Epidermal melanocyte (primary cell): ENCODE results near the gene SKAP1.

ENCODE experiments used
- DNase-seq: peaks from one replicate; pipeline ENCODE4 v3.0.0; 2011; ENCODE audit warnings: low spot score; ENCODE audit not compliant: insufficient read length

The SKAP1 gene

DNA sequence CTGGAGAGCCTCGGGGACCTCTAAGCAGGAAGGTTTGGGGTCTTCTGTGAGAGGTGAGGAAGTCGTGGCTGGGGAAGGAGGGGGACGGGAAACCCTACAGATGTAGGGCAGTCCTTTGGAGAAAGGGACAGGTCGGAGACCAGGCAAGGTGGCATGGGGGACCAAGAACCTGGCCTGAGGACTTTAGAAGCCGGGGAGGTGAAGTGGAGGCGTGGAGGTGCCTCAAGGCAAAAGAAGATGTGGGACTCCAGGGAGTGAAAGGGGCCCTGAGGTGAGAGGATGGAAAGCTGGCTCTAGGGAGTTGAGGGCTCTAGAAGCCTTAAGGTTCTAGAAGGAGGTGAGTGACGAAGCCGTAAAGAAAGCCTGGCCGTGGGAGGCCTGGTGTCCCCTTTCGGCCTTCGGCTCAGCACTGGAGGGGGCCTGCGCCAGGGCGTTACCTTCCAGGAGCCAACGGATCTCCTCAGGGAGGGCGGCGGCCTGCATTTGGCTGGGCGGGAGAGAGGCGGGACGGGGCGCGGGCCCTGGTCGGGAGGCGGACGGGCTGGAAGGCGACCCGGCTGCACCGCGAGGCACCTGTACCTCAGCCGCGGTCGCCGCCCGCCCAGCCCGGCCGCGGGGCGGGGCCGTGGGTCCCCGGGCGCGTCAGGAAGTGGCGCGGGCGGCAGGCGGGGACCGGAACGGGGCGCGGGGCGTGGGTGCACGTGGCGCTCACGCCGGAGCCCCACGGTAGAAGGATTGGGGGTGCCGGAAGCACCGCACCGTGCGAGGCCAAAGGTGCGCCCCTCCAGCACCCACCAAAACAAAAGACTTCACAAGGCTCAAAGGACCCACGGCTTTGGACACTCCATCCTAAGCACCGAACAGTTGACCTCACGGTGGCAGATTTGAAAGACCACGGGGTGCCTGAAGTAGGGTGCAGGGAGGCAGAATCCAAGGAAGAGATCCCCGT lies at the start of gene SKAP1:
Gene SKAP1, minus strand, starts transcription at position 577 of the 949 bp plus-strand sequence.
- no peak for DNase-seq

DNA sequence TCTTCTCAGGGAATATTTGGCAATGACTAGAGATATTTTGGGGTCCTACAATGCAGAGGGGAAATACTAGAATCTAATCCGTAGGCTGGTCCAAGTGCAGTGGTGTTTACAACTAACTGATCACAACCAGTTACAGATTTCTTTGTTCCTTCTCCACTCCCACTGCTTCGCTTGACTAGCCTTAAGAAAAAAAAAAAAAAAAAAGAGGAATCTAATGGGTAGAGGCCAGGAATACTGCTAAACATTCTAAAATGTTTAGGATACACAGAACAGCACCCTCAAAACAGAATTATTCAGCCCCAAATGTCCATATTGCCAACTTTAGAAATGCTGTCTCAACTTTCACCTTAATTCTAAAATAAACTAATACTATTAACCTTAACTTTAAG lies 49.0 kb upstream of the SKAP1 start:
- DNase-seq, result no peak

DNA sequence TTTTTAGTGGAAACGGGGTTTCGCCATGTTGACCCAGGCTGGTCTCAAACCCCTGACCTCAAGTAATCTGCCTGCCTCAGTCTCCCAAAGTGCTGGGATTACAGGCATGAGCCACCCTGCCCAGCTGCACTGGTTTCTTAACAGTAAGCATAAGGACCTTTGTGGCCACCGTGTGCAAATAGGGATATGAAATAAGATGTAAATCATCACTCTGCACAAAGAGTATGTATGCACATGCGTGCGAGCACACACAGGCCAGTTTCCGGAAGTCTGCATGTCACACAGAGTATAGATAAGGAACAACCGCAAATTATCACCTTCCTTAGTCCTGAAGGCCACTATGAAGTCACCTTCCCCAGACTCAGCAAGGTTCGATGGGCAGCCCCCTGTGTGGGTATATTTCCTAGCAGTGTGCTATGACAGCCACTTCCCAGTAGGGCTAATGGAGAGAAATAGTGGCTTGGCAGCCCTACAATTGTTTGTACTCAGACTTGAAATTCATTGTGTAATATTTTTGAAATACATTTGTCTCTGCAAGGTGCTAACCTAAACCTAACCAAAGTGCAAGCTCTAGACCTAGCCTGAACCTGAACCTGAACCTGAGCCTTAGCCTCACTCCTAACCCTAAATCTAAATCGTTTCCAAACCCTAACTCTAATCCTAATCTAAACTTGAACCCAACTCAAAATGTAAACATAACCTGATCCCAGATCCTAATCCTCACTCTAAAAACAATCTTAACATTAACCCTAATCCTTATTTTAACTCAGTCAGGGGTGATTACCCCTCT lies 48.4 kb upstream of the SKAP1 start:
- no peak for DNase-seq

DNA sequence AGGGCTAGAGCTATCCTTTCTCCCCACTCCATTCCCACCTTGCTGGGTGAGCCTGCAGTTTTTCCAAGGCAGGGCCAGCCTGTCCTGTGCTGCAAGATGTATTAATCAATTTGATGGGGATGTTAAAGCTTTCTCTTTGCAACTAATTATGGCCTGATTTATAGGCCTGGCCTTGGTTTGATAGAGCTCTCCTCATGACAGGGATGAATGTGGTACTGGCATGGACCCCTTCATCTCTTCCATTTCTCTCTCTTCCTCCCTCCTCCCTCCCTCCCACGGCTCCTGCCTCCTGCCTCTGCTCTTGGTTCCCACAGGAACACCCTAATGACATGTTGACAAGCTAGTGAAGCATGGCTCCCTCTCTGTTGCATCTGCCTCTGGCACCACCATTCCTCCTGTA lies 47.2 kb upstream of the SKAP1 start:
- DNase-seq, result no peak

DNA sequence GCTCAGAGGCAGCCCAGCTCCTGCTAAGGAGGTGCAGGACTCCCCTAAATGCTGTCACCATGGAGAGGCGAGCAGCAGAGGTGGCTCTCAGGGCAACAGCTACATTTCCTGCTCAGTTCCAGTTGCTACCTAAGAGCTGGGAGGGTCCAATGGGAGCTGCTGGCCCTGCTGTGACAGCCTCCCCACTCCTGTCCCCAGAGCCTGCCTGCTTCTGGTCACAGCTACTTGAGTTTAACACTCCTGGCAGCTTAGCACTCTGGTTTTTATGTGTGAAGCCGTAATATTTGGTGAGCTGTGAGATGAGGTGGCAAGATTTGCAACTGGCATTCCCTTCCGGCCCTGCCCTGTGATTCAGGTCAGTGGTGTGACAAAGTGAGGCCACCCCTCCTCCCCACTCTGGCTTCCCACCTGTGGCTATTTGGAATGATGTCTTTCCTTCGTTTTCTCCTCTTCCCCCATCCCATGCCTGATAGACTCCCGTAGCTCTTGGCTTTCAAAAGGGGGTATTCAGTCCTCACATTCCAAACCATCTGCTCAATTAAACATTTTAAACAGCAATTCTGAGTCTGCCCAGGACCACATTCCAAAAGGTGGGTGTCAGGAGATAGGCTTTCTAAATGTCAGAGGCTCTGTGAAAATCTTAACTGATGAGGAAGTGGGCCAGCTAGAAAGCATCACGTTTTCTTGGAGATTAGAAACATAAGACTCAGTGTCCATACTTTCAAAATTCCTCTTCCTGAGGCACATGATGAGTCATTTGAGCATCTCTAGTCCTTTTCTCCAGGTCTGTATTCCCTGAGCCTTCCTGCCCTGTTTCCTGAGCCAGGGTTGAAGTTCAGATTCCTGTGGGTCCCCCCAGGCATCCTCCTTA lies 42.6 kb upstream of the SKAP1 start:
- DNase-seq, result no peak

DNA sequence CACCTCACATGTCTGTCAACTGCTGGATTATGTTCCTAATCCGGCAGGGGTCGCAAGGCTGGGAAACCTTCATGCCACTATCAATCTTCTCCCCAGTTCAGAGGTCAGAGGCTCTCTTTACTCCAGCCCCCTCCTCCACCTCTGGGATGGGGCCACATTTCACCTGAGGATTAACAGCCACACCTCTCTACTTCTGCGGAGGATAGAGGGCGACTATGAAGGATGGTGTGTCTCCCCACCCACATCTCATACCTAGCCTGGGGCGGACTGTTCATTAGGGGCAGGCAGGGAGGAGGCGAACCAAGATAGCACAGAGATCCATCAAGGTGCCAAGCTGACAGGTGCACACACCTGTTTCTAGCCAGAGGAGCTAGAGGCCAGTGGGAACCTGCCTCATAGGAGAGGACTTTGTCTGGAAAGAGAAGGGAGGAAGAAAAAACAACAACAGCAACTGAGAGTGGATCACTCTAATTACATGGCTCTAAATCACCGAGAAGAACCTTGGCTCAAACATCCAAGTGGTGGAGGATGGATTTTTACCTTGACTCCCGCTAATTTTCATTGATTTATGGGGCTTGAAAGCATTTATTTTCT lies 41.9 kb upstream of the SKAP1 start:
- DNase-seq, result no peak

DNA sequence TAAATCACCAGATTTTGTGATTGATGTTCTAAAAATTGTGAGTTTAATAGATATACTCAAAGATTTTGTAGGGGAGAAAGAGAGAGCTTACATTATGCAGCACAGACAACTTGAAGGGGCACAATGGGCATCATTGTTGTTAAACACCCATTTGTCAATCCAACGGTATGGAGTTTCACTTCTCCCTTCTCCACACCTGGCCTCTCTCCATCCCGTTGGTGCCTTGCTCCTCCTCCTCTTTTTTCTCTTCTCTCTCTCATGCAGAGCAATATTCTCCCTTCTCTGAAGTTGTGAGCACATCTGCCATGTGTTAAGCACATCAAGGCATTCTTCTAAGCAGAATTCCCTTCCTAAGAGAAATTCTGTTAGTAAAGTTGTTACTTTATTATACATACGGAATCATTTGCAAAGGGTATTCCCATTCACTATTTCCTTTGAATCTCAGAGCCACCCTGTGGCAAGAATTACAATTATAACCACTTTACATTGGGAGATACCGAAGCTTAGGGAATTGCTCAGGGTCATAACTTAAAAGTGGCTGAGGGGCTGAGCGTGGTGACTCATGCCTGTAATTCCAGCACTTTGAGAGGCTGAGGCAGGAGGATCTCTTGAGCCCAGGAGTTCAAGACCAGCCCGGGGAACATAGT lies 40.5 kb upstream of the SKAP1 start:
- DNase-seq, result no peak

DNA sequence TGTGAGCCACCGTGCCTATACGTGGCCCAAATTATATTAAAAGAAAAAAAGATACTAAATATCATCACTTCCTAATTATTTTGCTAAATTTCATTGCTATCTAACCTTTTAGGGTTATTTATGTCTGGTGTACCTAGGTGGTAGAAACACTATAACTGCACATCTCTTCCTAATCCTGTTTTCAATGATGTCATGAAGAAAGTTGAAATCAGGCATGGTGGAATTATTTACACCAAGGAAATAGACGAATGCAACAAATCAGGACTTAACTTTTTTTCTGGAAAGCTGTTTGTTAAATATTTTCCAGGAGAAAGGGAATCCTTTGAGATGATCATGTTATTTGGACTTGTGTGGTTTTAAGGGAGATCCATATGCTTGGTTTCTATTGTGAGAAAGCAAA lies 39.2 kb upstream of the SKAP1 start:
- no peak for DNase-seq

DNA sequence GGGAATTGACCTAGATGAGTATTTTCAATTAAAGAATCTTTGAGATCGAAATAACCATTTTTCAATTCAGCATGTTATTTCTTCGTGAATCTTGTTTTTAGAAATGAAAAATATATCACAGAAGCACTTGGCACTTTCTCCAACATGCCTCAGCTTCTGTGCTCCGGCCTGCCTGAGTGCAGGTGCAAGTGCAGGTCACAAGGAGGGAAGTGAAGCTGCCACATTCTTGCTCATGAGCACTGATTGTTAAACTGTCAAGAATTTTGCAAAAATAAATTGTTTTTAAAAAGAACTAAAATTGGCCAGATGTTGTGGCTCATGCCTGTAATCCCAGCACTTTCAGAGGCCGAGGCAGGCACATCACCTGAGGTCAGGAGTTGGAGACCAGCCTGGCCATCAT lies 38.3 kb upstream of the SKAP1 start:
- no peak for DNase-seq

DNA sequence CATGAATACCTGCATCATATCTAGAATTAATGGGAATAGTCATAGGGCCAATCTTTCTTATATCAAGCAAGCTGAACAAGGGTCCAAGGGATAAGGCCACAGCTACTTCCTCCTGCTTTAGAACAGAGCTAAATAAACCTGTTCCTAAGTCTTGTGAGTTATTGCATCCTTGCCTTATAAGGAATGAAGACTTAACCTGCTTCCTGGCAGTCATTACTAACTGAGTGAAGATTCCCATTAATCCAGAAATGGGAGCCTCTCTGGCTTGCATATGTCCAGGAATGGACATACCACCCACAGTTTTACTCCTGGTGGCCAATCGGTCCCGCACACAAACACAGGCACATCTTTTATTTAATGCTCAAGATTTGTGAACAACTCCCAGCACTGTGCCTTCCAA lies 35.9 kb upstream of the SKAP1 start:
- no peak for DNase-seq

DNA sequence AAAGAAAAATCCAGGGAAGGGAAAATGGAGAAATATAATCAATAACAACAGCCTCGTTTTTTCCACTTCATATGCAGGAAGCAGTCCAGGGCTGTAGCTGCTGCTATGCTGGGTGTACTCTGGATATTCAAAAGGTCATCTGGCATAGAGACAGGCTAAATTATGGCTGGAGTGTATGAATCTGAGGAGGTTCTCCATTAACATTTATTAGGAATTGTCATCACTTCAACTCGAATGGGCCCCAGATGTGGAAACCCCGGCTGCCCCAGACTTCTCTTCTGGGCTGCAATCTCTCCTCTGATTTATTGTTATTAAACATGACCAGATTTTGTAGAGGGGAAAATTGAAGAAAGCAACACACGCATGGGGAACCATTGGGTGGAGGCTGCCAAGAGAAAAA lies 33.5 kb upstream of the SKAP1 start:
- no peak for DNase-seq

DNA sequence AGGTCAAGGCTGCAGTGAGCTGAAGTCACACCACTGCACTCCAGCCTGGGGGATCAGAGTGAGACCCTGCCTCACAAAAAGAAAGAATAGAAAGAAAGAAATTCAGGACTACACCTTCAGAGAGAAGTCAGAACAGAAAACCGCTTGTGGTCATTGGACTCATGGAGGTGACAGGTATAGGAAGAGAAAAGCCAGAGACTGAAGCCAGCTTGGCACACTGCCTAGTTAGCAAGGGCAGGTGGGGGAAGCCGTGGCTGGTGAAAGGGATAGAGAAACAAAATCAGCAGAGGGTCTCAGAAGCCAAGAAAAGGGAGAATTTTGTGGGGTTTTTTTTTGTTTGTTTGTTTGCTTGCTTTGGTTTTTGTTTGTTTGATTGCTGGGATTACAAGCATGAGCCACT lies 32.9 kb upstream of the SKAP1 start:
- DNase-seq, result no peak

DNA sequence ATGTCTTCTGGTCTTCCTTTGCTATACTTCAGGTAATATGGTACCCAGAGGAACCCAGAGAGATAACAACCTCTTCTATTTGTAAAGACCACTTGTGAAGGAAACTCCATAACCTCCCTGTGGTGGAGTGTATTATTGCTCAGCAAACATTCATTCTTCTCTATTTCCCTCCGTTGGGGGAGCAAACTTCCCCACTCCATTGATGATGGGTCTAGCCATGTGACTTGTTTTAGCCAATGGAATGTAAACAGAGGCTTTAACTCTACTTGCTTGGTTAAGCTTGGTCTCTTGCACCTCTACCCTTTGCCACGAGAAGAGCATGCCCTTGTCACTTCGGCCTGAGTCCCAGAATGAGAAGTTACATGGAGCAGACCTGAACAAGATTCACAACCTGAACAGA lies 30.0 kb upstream of the SKAP1 start:
- no peak for DNase-seq

DNA sequence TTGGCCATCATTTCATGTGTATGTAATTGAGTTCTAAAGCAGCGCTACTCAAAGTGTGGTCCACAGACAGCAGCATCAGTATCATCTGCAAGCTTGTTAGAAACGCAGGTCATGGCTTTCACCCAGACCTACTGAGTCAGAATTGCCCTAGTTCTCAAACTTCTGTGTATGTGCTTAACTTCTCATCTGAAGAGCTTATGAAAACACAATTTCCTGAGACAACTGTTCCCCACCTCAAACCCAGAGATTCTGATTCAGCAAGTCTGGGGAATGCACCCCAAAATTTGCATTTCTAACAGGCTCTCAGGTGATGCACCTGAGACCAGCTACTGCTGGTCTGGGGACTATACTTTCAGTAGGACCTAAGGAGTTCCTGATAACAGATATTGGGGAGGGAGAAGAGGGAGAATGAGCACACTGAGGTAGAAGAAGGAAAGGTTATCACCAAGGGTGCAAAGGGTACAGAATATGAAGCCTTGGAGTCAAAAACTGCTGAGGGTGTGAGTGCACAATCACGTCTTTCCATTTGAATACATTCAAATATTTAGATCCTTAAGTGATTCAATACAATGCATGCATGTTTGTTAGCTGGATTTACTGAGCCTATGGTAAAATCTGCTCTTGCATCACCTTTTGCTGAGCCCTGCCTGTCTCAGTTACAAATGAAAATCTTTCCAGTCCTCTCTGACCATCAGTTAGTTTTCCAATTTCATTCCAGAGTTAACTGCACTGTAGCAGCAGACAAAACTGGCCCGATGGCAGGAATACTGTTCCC lies 29.2 kb upstream of the SKAP1 start:
- no peak for DNase-seq

DNA sequence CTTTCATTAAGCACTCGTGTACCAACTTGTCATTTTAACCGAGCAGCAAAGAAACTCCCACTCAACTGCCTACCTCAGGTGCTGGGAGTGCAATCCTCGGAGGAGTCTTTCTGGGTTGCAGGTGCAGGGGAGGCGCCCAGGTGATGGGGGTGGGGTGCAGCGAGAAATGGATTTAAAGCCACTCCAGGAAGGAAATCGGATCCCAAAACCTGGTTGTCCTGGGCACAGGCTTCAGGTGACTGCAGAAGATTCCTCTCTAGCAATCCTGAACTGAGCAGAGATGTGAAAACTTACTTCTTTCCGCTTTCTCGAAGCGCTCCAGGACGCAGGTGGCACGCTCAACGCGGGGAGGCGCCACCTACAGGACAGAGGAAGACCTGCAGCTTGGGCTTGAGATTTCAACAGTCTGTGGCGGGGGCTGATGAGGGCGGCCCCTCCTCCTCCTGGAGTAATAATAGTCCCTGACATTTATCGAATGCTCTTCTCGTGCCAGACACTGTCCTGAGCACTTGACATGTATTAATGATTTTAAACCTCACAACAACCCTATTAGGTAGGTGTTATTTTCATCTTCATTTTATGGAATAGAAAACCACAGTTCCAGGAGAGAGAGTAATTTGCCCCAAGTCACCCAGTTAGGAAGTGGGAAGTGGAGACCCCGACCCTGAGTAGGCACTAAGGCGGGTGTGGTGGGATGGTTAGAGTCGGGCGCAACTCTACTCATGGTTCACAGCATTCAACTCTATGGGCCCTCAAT lies 27.2 kb upstream of the SKAP1 start:
- no peak for DNase-seq

DNA sequence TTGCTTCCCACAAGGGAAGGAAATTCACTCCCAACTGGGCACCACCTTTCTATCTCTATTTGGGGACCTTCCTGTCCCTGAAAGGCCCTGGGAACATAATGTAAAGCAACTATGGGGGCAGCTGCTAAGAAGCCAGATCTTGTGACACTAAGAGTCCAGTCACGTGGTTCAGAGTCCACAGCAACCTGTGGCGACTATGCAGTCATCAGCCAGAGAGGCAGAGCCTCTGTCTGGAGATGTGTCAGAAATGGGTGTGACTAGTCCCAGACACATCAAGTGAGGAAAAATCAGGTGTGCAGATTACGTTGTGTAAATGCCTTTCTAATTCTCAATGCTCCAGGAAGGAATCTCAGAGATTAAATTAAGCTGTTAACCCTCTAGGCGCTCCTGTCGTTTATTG lies 26.6 kb upstream of the SKAP1 start:
- DNase-seq, result no peak

DNA sequence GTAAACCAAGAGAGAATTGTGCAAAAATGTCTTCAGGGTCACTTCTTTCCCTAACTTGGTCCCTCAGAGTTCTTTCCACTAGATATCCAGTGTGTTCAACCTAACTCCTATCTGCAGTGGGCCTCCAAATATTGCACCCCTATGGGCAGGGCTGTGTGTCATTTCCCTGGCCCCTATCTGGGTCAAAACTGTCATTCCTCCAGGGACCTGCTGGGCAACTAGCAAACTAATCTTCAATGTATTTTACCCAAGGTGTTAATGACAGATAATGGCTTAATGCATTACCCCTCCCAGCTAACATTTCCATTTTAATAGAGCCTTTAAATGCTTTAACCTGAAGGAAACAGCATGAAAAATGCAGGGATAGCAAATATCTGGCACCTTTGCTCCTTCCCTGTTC lies 25.8 kb upstream of the SKAP1 start:
- no peak for DNase-seq

DNA sequence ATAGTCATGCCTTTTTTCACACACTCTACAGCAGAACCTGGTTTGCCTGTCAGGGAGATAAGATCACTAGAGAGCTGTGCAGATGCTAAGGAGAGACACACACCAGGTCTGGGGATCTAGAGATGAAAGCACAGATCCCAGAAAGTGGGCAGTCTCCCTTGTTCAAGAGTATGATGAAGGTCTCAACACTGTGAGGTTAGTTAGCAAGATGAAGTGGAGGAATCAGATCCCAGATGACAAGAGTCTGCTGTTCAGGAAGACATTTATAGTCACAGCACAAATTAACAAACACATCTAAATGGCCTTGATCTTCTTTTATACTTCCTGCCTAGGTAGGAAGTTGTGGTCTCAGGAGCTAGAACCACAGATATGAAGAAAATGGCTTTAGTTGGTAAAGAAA lies 23.4 kb upstream of the SKAP1 start:
- no peak for DNase-seq

DNA sequence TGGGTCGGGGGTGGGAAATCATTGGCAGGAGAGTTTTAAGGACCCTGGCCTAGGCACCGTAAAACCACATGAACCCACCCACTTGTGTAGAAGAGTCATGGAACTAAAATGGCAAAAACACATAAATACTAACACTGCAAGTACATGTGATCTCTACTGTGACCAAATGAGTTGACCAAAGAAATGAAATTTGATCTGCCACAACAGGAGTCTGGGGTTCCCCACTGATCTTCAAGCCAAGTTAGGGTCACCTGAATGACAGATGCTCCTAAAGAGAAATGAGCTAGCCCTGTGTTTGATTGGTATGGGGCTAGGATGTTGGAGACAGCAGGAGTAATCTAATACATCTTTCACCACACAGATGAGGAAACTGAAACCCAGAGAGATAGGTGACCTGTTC lies 21.5 kb upstream of the SKAP1 start:
- DNase-seq, result no peak
